Tibial nerve (tissue), 4 donors: ENCODE measurements around the gene SHOX. TPM values are rescaled to one million over a fixed set of nuclear protein-coding genes. Genes with fewer than 3 reads are reported as not detected.
A peak's percentile ranks its signal among the peaks of the same experiment; 100 is the strongest.

Experiments
- DNase-seq, 2 donors: peaks; one replicate each; pipeline ENCODE4 v3.0.0-alpha.2; 2019; ENCODE audit warnings: low spot score in 2 of 2
- H3K27ac ChIP-seq, 4 donors: fragments of 200-600 bp; sonication (generic) in 3 of 4; one replicate each; pipeline ENCODE4 v1.5.1; 2017 to 2019; ENCODE audit warnings: mild to moderate bottlenecking in 1 of 4
- H3K27me3 ChIP-seq, 2 donors: fragments of 200-600 bp; sonication (generic) in 1 of 2; one replicate each; pipeline versions ENCODE4 v1.5.1 to v1.6.0; 2017 to 2019
- H3K36me3 ChIP-seq, 3 donors: fragments of 200-600 bp; sonication (generic); one replicate each; pipeline ENCODE4 v1.5.1; 2018 to 2019
- H3K4me1 ChIP-seq, 4 donors: fragments of 200-600 bp; sonication (generic) in 3 of 4; one replicate each; pipeline ENCODE4 v1.5.1; 2017 to 2019
- H3K4me3 ChIP-seq, 4 donors: fragments of 200-600 bp; sonication (generic) in 3 of 4; one replicate each; pipeline ENCODE4 v1.5.1; 2017 to 2019; ENCODE audit warnings: mild to moderate bottlenecking in 1 of 4, moderate library complexity in 1 of 4
- H3K9me3 ChIP-seq, 4 donors: fragments of 200-600 bp; sonication (generic) in 3 of 4; one replicate each; pipeline ENCODE4 v1.5.1; 2017 to 2019
- CTCF ChIP-seq, 5 experiments: fragments of 200-600 bp in 3 of 5; fragments of 450-650 bp in 2 of 5; sonication (generic) in 3 of 5; IDR thresholded peaks; one replicate each; pipeline ENCODE4 v1.5.1; 2016 to 2019; ENCODE audit warnings: antibody characterized with exemption in 5 of 5, mild to moderate bottlenecking in 3 of 5, moderate library complexity in 2 of 5
- EP300 ChIP-seq, 2 donors: sonication (generic); formaldehyde crosslinking; IDR thresholded peaks; one replicate each; pipeline ENCODE4 v1.6.1; 2017; ENCODE audit warnings: antibody characterized with exemption in 2 of 2, mild to moderate bottlenecking in 1 of 2
- POLR2A ChIP-seq, 2 donors: fragments of 450-650 bp; IDR thresholded peaks; one replicate each; pipeline ENCODE4 v1.6.1; 2017; ENCODE audit warnings: antibody characterized with exemption in 2 of 2, mild to moderate bottlenecking in 2 of 2, moderate library complexity in 2 of 2
- WGBS, 2 donors: methylation state at CpG; one replicate each; pipeline ENCODE4 v1.1.5; 2018; 5-methylcytosine and 5-hydroxymethylcytosine counted together
- total RNA-seq, 4 donors: library from RNA; depleted of rRNA; stranded (reverse); fragments of >200 nt; gene quantifications; one replicate each; pipeline ENCODE4 v1.1.0, GENCODE V29; 2016

Gene SHOX
- total RNA-seq, 4 donors from 2014 or later, result 0.60 to 1.8 TPM; not detected in 2

- Histone ChIP-seq H3K27me3 (peaks cover 0 to 63% of the 10 kb centered on the region in 2 donors), H3K36me3 (no peaks in the 10 kb centered on the region), H3K9me3 (no peaks in the 10 kb centered on the region), H3K4me3 (no peak overlapping the region), H3K4me1 (peaks cover 0 to 48% (median 3%) of the 10 kb centered on the region in 4 donors), H3K27ac (no peak overlapping the region)
- TF ChIP-seq CTCF (IDR thresholded peaks at IDR 0.05) (no peak), POLR2A (IDR thresholded peaks at IDR 0.05) (no peak), EP300 (IDR thresholded peaks at IDR 0.05) (no peak)
- 36 to 49% methylated on average over 4 of the region's 4 CpGs for WGBS, 2 donors
- no peak for DNase-seq
These were observed 2.6 kb upstream of the SHOX start for GRCh38 chrX:627995-628394.

- WGBS, 2 donors, result 4 to 5% methylated on average over 29 of the region's 30 CpGs
- TF ChIP-seq POLR2A (IDR thresholded peaks at IDR 0.05) (no peak), EP300 (IDR thresholded peaks at IDR 0.05) (no peak), CTCF (IDR thresholded peaks at IDR 0.05) (no peak)
These were observed 1.2 kb upstream of the SHOX start for GRCh38 chrX:629230-630006.

GRCh38 chrX:630007-630611 lies 482 bp upstream of the SHOX start:
- H3K27ac ChIP-seq, result no peak overlapping the region
- WGBS, 2 donors, result 2 to 3% methylated on average over 61 to 62 of the region's 62 CpGs
- H3K4me1 ChIP-seq, result peaks cover 0 to 34% (median 3%) of the 10 kb centered on the region in 4 donors
- H3K9me3 ChIP-seq, result no peaks in the 10 kb centered on the region
- peaks cover 0 to 74% of the 10 kb centered on the region in 2 donors for H3K27me3 ChIP-seq
- peak overlapping the region in 1 of 4 donors; percentile 28 for H3K4me3 ChIP-seq
- no peak for DNase-seq
- TF ChIP-seq POLR2A (IDR thresholded peaks at IDR 0.05), result no peak
- TF ChIP-seq EP300 (IDR thresholded peaks at IDR 0.05), result no peak
- TF ChIP-seq CTCF (IDR thresholded peaks at IDR 0.05), result no peak
- no peaks in the 10 kb centered on the region for H3K36me3 ChIP-seq

More at GRCh38 chrX:629230-630006, 1.2 kb upstream of the SHOX start:
- no peaks in the 10 kb centered on the region for H3K9me3 ChIP-seq
- peaks cover 0 to 67% of the 10 kb centered on the region in 2 donors for H3K27me3 ChIP-seq
- no peak for DNase-seq
- H3K4me3 ChIP-seq, result peak overlapping the region in 1 of 4 donors; percentile 28
- no peak overlapping the region for H3K27ac ChIP-seq
- no peaks in the 10 kb centered on the region for H3K36me3 ChIP-seq
- peaks cover 0 to 34% (median 3%) of the 10 kb centered on the region in 4 donors for H3K4me1 ChIP-seq

GRCh38 chrX:631802-632365 lies 1.3 kb downstream of the SHOX start:
- H3K9me3 ChIP-seq, result no peaks in the 10 kb centered on the region
- H3K4me3 ChIP-seq, result no peak overlapping the region
- 4 to 6% methylated on average over 31 to 44 of the region's 44 CpGs for WGBS, 2 donors
- no peaks in the 10 kb centered on the region for H3K36me3 ChIP-seq
- peaks cover 0 to 85% of the 10 kb centered on the region in 2 donors for H3K27me3 ChIP-seq
- H3K27ac ChIP-seq, result no peak overlapping the region
- TF ChIP-seq POLR2A (IDR thresholded peaks at IDR 0.05), result no peak
- no peak for TF ChIP-seq EP300 (IDR thresholded peaks at IDR 0.05)
- no peak for TF ChIP-seq CTCF (IDR thresholded peaks at IDR 0.05)
- DNase-seq, result no peak
- peaks cover 0 to 41% (median 2%) of the 10 kb centered on the region in 4 donors for H3K4me1 ChIP-seq
